Vagina (tissue), 2 donors: Measurements from ENCODE around the gene PTPN12. TPM values are rescaled to one million over a fixed set of nuclear protein-coding genes. Genes with fewer than 3 reads are reported as not detected.

Source experiments
- DNase-seq, 2 donors: peaks; one replicate each; pipeline ENCODE4 v3.0.0-alpha.2; 2017; ENCODE audit errors: extremely low spot score in 2 of 2
- H3K27ac ChIP-seq: fragments of 200-600 bp; sonication (generic); one replicate; pipeline ENCODE4 v1.5.1; 2019
- H3K27me3 ChIP-seq: fragments of 200-600 bp; sonication (generic); one replicate; pipeline ENCODE4 v1.5.1; 2019
- H3K36me3 ChIP-seq, 2 donors: fragments of 200-600 bp; sonication (generic); one replicate each; pipeline ENCODE4 v1.5.1; 2017 to 2019
- H3K4me1 ChIP-seq: fragments of 200-600 bp; sonication (generic); one replicate; pipeline ENCODE4 v1.5.1; 2019
- H3K4me3 ChIP-seq, 2 donors: fragments of 200-600 bp; sonication (generic); 1 replicate in 1 of 2; 2 replicates in 1 of 2; pipeline ENCODE4 v1.5.1; 2016 to 2019
- H3K9me3 ChIP-seq: fragments of 200-600 bp; sonication (generic); one replicate; pipeline ENCODE4 v1.5.1; 2019
- POLR2A ChIP-seq, 2 donors: fragments of 450-650 bp; IDR thresholded peaks; one replicate each; pipeline ENCODE4 v1.6.1; 2017; ENCODE audit warnings: antibody characterized with exemption in 2 of 2, mild to moderate bottlenecking in 2 of 2, moderate library complexity in 2 of 2
- POLR2AphosphoS5 ChIP-seq, 2 donors: sonication (generic); formaldehyde crosslinking; IDR thresholded peaks; one replicate each; pipeline ENCODE4 v1.9.0; 2017; ENCODE audit warnings: antibody characterized with exemption in 2 of 2, mild to moderate bottlenecking in 2 of 2, low read depth in 1 of 2; ENCODE audit not compliant: insufficient read depth in 1 of 2
- intact Hi-C: fragments of 100-400 bp; cut with DNase I; formaldehyde crosslinking; loops from one replicate; pipeline ENCODE4 v1.15.1; 2023
- total RNA-seq: library from RNA; depleted of rRNA; stranded (reverse); fragments of >200 nt; gene quantifications from one replicate; pipeline ENCODE4 v1.2.3, GENCODE V29; 2016
- TF ChIP-seq, protein P1 (sequence below), 3 experiments: fragments of 450-650 bp in 2 of 3; fragments of 200-600 bp in 1 of 3; sonication (generic) in 1 of 3; IDR thresholded peaks; one replicate each; pipeline ENCODE4 v1.5.1; 2017 to 2019; ENCODE audit warnings: antibody characterized with exemption in 3 of 3, mild to moderate bottlenecking in 2 of 3, moderate library complexity in 2 of 3

PTPN12 gene
- total RNA-seq, 1 donor from 2014 or later = 106 TPM

DNA sequence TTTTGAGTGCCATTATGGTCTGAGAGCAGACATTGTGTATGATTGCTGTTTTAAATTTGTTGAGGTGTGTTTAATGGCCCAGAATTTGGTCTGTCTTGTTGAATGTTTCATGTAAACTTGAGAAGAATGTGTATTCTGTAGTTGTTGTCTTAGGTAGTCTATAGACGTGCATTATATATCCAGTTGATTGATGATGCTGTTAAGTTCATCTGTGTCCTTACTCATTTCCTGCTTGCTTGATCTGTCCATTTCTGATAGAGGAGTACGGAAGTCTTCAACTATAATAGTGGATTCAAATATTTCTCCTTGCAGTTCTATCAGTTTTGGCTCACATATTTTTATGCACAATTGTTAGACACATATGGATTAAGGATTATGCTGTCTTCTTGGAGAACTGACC lies 16.0 kb downstream of the PTPN12 start:
- Histone ChIP-seq H3K27me3 (no peaks in the 10 kb centered on the region), H3K4me3 (no peak overlapping the region), H3K36me3 (no peaks in the 10 kb centered on the region), H3K4me1 (peaks cover 35% of the 10 kb centered on the region), H3K27ac (no peak overlapping the region), H3K9me3 (no peaks in the 10 kb centered on the region)
- DNase-seq = no peak
- intact Hi-C loops = no loop called here
- TF ChIP-seq POLR2AphosphoS5 (IDR thresholded peaks at IDR 0.05; ENCODE audit: insufficient read depth in 1 of 2, low read depth in 1 of 2) (no peak), POLR2A (IDR thresholded peaks at IDR 0.05) (no peak)
- TF ChIP-seq, protein P1, sequence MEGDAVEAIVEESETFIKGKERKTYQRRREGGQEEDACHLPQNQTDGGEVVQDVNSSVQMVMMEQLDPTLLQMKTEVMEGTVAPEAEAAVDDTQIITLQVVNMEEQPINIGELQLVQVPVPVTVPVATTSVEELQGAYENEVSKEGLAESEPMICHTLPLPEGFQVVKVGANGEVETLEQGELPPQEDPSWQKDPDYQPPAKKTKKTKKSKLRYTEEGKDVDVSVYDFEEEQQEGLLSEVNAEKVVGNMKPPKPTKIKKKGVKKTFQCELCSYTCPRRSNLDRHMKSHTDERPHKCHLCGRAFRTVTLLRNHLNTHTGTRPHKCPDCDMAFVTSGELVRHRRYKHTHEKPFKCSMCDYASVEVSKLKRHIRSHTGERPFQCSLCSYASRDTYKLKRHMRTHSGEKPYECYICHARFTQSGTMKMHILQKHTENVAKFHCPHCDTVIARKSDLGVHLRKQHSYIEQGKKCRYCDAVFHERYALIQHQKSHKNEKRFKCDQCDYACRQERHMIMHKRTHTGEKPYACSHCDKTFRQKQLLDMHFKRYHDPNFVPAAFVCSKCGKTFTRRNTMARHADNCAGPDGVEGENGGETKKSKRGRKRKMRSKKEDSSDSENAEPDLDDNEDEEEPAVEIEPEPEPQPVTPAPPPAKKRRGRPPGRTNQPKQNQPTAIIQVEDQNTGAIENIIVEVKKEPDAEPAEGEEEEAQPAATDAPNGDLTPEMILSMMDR (IDR thresholded peaks at IDR 0.05) = no peak

DNA sequence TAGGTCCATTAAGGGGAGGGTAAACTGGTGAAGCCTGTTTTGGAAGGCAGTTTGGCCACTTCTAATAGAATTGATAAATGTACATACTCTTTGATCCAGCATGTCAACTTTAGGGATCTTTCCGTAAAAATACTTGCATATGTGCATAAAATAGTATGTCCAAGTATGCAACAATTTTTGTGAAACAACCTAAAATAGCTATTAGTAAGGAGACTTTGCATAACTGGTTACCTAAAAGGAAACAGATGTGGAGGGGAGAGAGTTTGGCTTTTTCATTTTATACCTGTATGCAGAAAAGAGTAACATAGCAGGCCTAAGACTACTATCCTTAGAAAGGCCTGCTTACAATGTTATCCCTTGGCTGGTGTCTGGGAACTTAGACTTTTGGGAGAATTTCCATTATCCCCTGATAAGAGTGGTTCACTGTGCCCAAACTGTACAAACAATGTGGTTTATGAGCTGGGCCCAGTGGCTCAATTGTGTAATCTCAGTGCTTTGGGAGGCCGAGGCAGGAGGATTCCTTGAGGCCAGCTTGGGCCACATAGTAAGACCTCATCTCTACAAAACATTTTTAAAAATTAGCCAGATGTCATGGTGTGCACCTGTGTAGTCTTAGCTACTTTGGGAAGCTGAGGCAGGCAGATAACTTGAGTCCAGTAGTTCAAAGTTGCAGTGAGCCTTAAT lies 21.3 kb downstream of the PTPN12 start:
- no peaks in the 10 kb centered on the region for H3K9me3 ChIP-seq
- H3K4me1 ChIP-seq = peaks cover 18% of the 10 kb centered on the region
- no peak overlapping the region for H3K27ac ChIP-seq
- no peak for DNase-seq
- H3K27me3 ChIP-seq = no peaks in the 10 kb centered on the region
- H3K36me3 ChIP-seq = no peaks in the 10 kb centered on the region
- intact Hi-C loops = no loop called here
- TF ChIP-seq, protein P1 (IDR thresholded peaks at IDR 0.05) = no peak
- no peak for TF ChIP-seq POLR2AphosphoS5 (IDR thresholded peaks at IDR 0.05; ENCODE audit: insufficient read depth in 1 of 2, low read depth in 1 of 2)
- no peak overlapping the region for H3K4me3 ChIP-seq

DNA sequence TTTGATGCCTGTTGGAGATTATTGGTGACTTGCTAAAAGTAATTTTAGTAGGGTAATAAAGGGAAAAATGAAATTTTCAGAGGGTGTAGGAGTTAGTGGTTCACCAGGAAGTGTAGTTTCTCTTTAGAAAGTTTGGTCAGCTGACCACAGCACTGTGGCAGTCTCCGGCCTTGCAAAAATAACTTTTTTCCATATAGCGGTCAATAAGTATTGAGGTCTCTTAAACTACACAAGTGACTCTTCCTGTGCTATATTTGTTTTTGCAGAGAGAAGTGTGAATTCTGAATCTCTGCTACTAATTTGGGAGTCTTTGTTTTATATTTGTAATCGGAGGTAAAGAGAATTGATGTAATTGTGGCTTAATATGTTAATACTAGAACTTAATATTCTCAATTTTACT lies 24.3 kb downstream of the PTPN12 start:
- TF ChIP-seq POLR2A (IDR thresholded peaks at IDR 0.05) (no peak), POLR2AphosphoS5 (IDR thresholded peaks at IDR 0.05; ENCODE audit: insufficient read depth in 1 of 2, low read depth in 1 of 2) (no peak)
- TF ChIP-seq, protein P1 (IDR thresholded peaks at IDR 0.05) = no peak
- intact Hi-C loops = no loop called here
- Histone ChIP-seq H3K4me3 (no peak overlapping the region), H3K27ac (no peak overlapping the region), H3K4me1 (peaks cover 42% of the 10 kb centered on the region), H3K36me3 (no peaks in the 10 kb centered on the region), H3K9me3 (no peaks in the 10 kb centered on the region), H3K27me3 (no peaks in the 10 kb centered on the region)
- no peak for DNase-seq

DNA sequence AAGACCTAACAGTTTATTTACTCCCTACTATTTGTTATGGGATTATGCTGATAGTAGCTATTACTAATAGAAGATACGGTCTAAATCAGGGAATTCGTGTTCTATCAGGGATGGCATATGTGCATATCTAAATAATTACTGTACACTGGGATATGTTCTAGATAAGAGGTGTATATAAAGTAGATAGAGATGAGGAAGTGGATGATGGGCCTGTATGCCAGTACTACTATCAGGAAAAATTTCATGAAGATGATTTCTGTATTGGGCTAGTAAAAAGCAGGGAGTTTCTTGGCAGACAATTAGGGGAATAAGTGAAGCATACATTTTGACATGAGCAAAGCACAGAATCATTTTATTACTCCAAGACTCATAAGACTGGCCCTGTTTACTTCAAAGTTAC lies 26.2 kb downstream of the PTPN12 start:
- TF ChIP-seq, protein P1 (IDR thresholded peaks at IDR 0.05) = no peak
- TF ChIP-seq POLR2AphosphoS5 (IDR thresholded peaks at IDR 0.05; ENCODE audit: insufficient read depth in 1 of 2, low read depth in 1 of 2) = no peak
- TF ChIP-seq POLR2A (IDR thresholded peaks at IDR 0.05) = no peak
- Histone ChIP-seq H3K4me1 (peaks cover 52% of the 10 kb centered on the region), H3K4me3 (no peak overlapping the region), H3K27me3 (no peaks in the 10 kb centered on the region), H3K27ac (no peak overlapping the region), H3K9me3 (no peaks in the 10 kb centered on the region), H3K36me3 (no peaks in the 10 kb centered on the region)
- intact Hi-C loops = no loop called here
- DNase-seq = no peak

DNA sequence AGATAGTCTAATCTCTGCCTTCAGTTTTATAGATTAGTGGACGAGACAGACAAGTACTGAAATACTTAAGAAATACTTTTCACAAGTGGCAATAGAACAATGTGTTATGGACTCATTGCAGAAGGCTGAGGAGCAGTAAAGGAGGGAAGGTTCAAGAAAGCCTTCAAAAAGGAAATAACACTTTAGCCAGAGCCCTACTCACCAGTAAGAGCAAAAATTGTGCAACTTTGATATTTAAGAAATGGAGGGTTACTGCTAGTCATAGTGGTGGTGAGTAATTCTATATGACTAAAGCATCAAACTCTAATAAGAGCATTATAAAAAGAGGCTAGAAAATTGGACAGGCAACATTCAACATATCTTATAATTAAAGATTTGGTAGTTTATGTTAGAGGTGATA lies 28.8 kb downstream of the PTPN12 start:
- no peaks in the 10 kb centered on the region for H3K36me3 ChIP-seq
- no peak overlapping the region for H3K4me3 ChIP-seq
- H3K27ac ChIP-seq = no peak overlapping the region
- TF ChIP-seq, protein P1 (IDR thresholded peaks at IDR 0.05) = no peak
- no peak for TF ChIP-seq POLR2AphosphoS5 (IDR thresholded peaks at IDR 0.05; ENCODE audit: insufficient read depth in 1 of 2, low read depth in 1 of 2)
- TF ChIP-seq POLR2A (IDR thresholded peaks at IDR 0.05) = no peak
- intact Hi-C loops = no loop called here
- H3K27me3 ChIP-seq = no peaks in the 10 kb centered on the region
- DNase-seq = no peak
- no peaks in the 10 kb centered on the region for H3K9me3 ChIP-seq
- H3K4me1 ChIP-seq = peaks cover 64% of the 10 kb centered on the region
